ENCODE measurements around the gene DUOX1. TPM values are rescaled to one million over a fixed set of nuclear protein-coding genes. Genes with fewer than 3 reads are reported as not detected.

Gene DUOX1
- total RNA-seq, 6 experiments from 2014 or later, result 0.02 to 0.26 (median 0.12) TPM; not detected in 1

DNA sequence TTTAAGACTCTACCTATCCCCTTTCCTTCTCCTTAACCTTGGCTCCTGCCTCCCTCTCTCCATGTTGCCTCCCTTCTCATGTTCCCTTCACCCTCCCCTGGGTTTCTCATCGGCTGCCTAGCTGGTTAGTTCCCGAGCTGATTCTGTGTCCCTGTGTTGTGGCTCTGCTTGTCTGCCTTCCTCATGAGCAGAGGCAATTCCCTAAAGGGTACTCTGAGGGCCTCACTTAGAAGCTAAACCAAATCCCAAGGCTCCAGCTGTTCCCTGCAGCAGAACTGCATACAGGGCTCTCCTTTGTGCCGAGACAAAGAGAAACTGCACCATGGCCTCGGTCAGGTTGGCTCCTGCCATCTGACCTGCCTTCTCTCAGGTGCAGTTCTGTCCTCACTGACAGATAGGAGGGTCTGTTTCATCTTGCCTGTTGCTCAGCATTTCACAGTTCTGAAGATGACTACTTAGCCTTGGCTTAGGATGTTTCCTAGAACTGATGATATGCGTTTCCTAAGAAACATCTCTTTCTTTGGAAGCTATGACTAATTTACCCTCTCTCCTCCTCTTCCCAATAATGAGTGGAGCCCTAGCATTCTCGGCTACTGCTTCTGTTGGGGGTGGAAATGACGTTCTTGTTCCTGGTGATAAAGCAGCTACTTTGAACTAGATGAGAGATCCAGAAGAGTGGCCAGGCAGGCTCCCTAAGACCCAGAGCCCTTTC lies 27.1 kb downstream of the DUOX1 start:
- no peaks in the 10 kb centered on the region for H3K36me3 Mint-ChIP-seq (ENCODE audit: low read depth)
- H3K27ac Mint-ChIP-seq, result peak overlapping the region; percentile 94
- H3K4me1 Mint-ChIP-seq (ENCODE audit: low read depth), result peaks cover 21% of the 10 kb centered on the region
- peaks cover 6% of the 10 kb centered on the region for H3K27me3 Mint-ChIP-seq (ENCODE audit: insufficient read depth)
- DNase-seq, result peak; percentile 83
- no peaks in the 10 kb centered on the region for H3K9me3 Mint-ChIP-seq
- TF ChIP-seq, protein P1, sequence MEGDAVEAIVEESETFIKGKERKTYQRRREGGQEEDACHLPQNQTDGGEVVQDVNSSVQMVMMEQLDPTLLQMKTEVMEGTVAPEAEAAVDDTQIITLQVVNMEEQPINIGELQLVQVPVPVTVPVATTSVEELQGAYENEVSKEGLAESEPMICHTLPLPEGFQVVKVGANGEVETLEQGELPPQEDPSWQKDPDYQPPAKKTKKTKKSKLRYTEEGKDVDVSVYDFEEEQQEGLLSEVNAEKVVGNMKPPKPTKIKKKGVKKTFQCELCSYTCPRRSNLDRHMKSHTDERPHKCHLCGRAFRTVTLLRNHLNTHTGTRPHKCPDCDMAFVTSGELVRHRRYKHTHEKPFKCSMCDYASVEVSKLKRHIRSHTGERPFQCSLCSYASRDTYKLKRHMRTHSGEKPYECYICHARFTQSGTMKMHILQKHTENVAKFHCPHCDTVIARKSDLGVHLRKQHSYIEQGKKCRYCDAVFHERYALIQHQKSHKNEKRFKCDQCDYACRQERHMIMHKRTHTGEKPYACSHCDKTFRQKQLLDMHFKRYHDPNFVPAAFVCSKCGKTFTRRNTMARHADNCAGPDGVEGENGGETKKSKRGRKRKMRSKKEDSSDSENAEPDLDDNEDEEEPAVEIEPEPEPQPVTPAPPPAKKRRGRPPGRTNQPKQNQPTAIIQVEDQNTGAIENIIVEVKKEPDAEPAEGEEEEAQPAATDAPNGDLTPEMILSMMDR (IDR thresholded peaks at IDR 0.05), result no peak
- peak overlapping the region; percentile 17 for H3K4me3 Mint-ChIP-seq

DNA sequence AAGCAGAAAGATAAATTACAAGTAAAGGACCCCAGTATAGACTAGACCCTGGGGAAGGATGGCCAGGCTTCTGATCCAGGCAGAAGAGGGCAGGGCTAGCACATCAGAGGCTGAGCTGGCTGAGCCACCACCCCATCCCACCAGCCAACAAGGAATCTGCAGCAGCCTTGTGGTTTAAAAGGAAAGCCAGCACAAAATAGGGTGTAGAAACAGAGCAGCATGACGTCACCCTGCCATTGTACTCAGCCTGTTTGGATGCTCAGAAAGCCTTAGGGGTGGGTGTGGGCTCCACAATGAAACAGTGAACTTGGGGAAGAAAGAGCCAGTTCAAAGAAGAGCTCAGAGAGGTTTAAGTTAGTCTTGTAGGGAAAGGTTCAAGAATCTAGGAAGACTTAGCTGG lies 28.2 kb downstream of the DUOX1 start:
- H3K4me1 Mint-ChIP-seq (ENCODE audit: low read depth), result peaks cover 31% of the 10 kb centered on the region
- H3K27ac Mint-ChIP-seq, result peak overlapping the region; percentile 94
- no peaks in the 10 kb centered on the region for H3K36me3 Mint-ChIP-seq (ENCODE audit: low read depth)
- no peaks in the 10 kb centered on the region for H3K9me3 Mint-ChIP-seq
- TF ChIP-seq, protein P1 (IDR thresholded peaks at IDR 0.05), result no peak
- peaks cover 6% of the 10 kb centered on the region for H3K27me3 Mint-ChIP-seq (ENCODE audit: insufficient read depth)
- H3K4me3 Mint-ChIP-seq, result no peak overlapping the region
- DNase-seq, result peak; percentile 64

DNA sequence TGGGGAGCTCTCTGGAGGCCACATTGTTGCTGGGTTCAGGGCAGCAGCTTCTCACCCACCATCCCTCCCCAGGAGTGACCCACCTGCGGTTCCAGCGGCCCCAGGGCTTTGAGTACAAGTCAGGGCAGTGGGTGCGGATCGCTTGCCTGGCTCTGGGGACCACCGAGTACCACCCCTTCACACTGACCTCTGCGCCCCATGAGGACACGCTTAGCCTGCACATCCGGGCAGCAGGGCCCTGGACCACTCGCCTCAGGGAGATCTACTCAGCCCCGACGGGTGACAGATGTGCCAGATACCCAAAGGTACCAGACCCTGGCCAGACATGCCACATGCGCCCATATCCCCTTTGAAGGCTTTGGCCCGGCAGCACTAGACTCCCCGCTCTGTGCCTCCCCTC lies 31.9 kb downstream of the DUOX1 start:
- TF ChIP-seq, protein P1 (IDR thresholded peaks at IDR 0.05), result no peak
- DNase-seq, result no peak
- no peak overlapping the region for H3K4me3 Mint-ChIP-seq
- H3K36me3 Mint-ChIP-seq (ENCODE audit: low read depth), result no peaks in the 10 kb centered on the region
- no peaks in the 10 kb centered on the region for H3K9me3 Mint-ChIP-seq
- H3K4me1 Mint-ChIP-seq (ENCODE audit: low read depth), result peaks cover 44% of the 10 kb centered on the region
- no peak overlapping the region for H3K27ac Mint-ChIP-seq
- peaks cover 3% of the 10 kb centered on the region for H3K27me3 Mint-ChIP-seq (ENCODE audit: insufficient read depth)

DNA sequence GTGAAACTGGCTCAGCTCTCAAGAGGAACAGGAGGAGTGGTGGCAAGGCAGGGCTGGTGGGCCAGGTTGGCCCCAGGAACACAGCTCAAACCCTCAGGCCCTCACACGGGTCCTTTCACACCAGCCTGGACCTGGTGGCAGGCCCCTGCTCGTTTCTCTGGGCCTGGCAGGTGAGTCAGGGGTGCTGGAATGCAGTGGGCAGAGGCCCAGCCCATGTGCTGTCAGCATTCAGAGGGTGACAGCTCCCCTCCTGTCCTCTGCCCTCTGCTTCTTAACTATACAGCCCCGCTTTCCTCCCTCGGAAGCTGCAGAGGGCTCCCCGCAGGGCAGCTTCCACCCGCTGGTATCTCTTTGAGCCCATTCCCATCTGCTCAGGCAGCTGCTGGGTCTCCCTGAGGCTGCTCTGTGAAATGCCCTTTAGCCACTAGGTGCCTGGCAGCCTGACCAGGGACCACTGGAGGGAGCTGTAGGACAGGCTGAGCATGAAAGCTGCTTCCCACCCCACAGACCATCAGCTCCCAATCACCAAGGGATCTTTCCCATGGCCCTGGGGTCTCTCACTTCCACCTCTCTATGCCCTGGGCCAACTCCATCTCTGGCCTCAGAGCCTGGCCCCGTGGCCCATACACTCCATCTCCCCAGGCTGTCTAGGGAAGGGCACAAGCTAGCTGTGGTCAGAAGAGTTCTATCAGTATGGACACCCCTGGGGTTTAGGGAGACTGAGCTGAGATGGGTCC lies 33.1 kb downstream of the DUOX1 start:
- H3K4me1 Mint-ChIP-seq (ENCODE audit: low read depth), result peaks cover 31% of the 10 kb centered on the region
- H3K9me3 Mint-ChIP-seq, result no peaks in the 10 kb centered on the region
- H3K36me3 Mint-ChIP-seq (ENCODE audit: low read depth), result no peaks in the 10 kb centered on the region
- H3K4me3 Mint-ChIP-seq, result 0 out of 2 replicates have a peak overlapping the region, but pooled peaks have one; percentile 9
- TF ChIP-seq, protein P1 (IDR thresholded peaks at IDR 0.05), result peak; percentile 92
- no peaks in the 10 kb centered on the region; the same call in none of the 2 replicates for H3K27me3 Mint-ChIP-seq (ENCODE audit: insufficient read depth)
- peak; percentile 78 for DNase-seq
- H3K27ac Mint-ChIP-seq, result peak overlapping the region; percentile 75

DNA sequence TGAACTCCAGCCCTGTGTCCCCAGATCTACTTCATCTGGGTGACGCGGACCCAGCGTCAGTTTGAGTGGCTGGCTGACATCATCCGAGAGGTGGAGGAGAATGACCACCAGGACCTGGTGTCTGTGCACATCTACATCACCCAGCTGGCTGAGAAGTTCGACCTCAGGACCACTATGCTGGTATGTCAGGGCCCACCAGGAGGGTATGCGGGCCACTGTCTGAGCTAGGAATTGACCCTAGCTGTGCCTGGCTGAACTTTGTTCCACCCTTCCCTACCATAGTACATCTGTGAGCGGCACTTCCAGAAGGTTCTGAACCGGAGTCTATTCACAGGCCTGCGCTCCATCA lies 33.7 kb downstream of the DUOX1 start:
- no peaks in the 10 kb centered on the region for H3K36me3 Mint-ChIP-seq (ENCODE audit: low read depth)
- peak overlapping the region; percentile 75 for H3K27ac Mint-ChIP-seq
- peaks cover 26% of the 10 kb centered on the region for H3K4me1 Mint-ChIP-seq (ENCODE audit: low read depth)
- no peak overlapping the region for H3K4me3 Mint-ChIP-seq
- H3K27me3 Mint-ChIP-seq (ENCODE audit: insufficient read depth), result no peaks in the 10 kb centered on the region; the same call in 1 of the 2 replicates
- no peak for DNase-seq
- H3K9me3 Mint-ChIP-seq, result no peaks in the 10 kb centered on the region
- TF ChIP-seq, protein P1 (IDR thresholded peaks at IDR 0.05), result no peak

All from HFFc6 (cell line).